Muscle layer of duodenum (tissue), 2 donors: ENCODE measurements around the gene CEBPZ.
"Not testable (repeated sequence)": the region's sequence is repeated elsewhere in the genome, so short reads cannot be mapped to it uniquely, and the experiment has no call there.

Experiments used
- H3K27ac ChIP-seq: one replicate; pipeline ENCODE4 v1.7.0; 2013; ENCODE audit warnings: mild to moderate bottlenecking, low read length
- H3K27me3 ChIP-seq: one replicate; pipeline ENCODE4 v1.7.0; 2013; ENCODE audit warnings: low read depth, mild to moderate bottlenecking, control low read depth, low read length
- H3K36me3 ChIP-seq, 2 donors: one replicate each; pipeline ENCODE4 v1.7.0; 2013; ENCODE audit warnings: low read length in 2 of 2, control low read depth in 1 of 2, mild to moderate bottlenecking in 1 of 2; ENCODE audit not compliant: insufficient read depth in 2 of 2, control insufficient read depth in 1 of 2
- H3K4me1 ChIP-seq, 2 donors: one replicate each; pipeline ENCODE4 v1.7.0; 2013; ENCODE audit warnings: low read length in 2 of 2, mild to moderate bottlenecking in 2 of 2, control low read depth in 1 of 2, moderate library complexity in 1 of 2; ENCODE audit not compliant: insufficient read depth in 2 of 2, control insufficient read depth in 1 of 2
- H3K4me3 ChIP-seq, 2 donors: one replicate each; pipeline ENCODE4 v1.7.0; 2013; ENCODE audit warnings: low read length in 2 of 2, low read depth in 1 of 2, mild to moderate bottlenecking in 1 of 2
- H3K9me3 ChIP-seq, 2 donors: one replicate each; pipeline ENCODE4 v1.7.0; 2013; ENCODE audit warnings: low read length in 2 of 2, control low read depth in 1 of 2, mild to moderate bottlenecking in 1 of 2; ENCODE audit not compliant: control insufficient read depth in 1 of 2
- donor health status: healthy.

Gene CEBPZ

GRCh38 chr2:37246205-37246604 is 14.8 kb upstream of the CEBPZ start:
- H3K36me3 ChIP-seq: peaks cover 38 to 64% of the 10 kb centered on the region in 2 donors

DNA sequence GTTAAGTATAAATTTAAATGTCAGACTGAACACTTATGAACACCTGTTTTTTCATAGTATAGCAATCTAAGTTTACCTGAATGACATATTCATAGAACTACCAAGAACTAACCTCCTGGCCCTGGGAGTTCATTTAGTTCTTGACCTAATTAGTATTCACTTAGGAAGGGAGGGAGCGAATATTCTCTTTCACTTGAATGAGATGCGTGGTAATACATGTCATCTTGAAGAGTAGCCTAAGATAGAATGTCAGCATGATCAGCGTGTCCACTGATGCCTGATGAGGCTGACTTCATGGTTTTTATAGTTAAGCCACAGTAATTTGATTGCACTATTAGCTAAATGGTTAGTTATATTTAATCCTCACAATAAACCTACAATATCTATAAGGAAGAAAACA is 13.4 kb upstream of the CEBPZ start:
- Histone ChIP-seq H3K27ac (no peak overlapping the region), H3K9me3 (no peaks in the 10 kb centered on the region), H3K4me1 (no peaks in the 10 kb centered on the region), H3K36me3 (peaks cover 40 to 60% of the 10 kb centered on the region in 2 donors), H3K4me3 (no peak overlapping the region), H3K27me3 (no peaks in the 10 kb centered on the region)

More at GRCh38 chr2:37246205-37246604, 14.8 kb upstream of the CEBPZ start:
- Histone ChIP-seq H3K27me3 (no peaks in the 10 kb centered on the region), H3K4me3 (no peak overlapping the region), H3K4me1 (no peaks in the 10 kb centered on the region), H3K9me3 (no peaks in the 10 kb centered on the region), H3K27ac (no peak overlapping the region)

- no peak overlapping the region for H3K27ac ChIP-seq
- H3K4me1 ChIP-seq: no peaks in the 10 kb centered on the region
- H3K27me3 ChIP-seq: no peaks in the 10 kb centered on the region
- peaks cover 44 to 55% of the 10 kb centered on the region in 2 donors for H3K36me3 ChIP-seq
- no peaks in the 10 kb centered on the region for H3K9me3 ChIP-seq
- H3K4me3 ChIP-seq: no peak overlapping the region
These were observed 12.6 kb upstream of the CEBPZ start for GRCh38 chr2:37244017-37244416.

GRCh38 chr2:37243435-37243834 is 12.0 kb upstream of the CEBPZ start:
- H3K27ac ChIP-seq: no peak overlapping the region
- H3K36me3 ChIP-seq: peaks cover 43 to 49% of the 10 kb centered on the region in 2 donors
- H3K9me3 ChIP-seq: no peaks in the 10 kb centered on the region
- H3K4me3 ChIP-seq: no peak overlapping the region
- no peaks in the 10 kb centered on the region for H3K4me1 ChIP-seq
- no peaks in the 10 kb centered on the region for H3K27me3 ChIP-seq

- no peaks in the 10 kb centered on the region for H3K9me3 ChIP-seq
- peak overlapping the region; percentile 85 to 95 for H3K4me3 ChIP-seq
- peaks cover 11 to 16% of the 10 kb centered on the region in 2 donors for H3K36me3 ChIP-seq
- H3K27ac ChIP-seq: peak overlapping the region; percentile 93
- H3K27me3 ChIP-seq: no peaks in the 10 kb centered on the region
- H3K4me1 ChIP-seq: peaks cover 17 to 26% of the 10 kb centered on the region in 2 donors
These were observed 936 bp upstream of the CEBPZ start for GRCh38 chr2:37232131-37232933.

DNA sequence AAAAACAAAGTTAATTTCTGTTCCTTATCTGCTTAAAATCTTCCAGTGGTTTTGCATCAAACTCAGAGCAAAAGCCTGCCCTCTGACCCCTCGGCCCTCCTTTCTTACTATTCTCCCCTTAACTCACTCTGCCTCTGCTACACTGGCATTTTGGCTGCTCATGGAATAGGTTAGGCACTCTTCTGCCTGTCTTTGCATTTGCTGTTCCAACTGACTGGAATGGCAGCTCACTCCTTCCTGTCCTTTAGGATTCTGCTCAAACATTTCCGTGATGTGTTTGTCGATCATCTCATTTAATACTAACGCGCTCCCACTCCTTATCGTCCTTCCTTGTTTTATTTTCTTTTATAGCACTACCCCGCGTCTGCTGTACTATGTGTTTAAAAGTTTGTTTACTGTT is 815 bp downstream of the CEBPZ start:
- Histone ChIP-seq H3K27me3 (no peaks in the 10 kb centered on the region), H3K9me3 (no peaks in the 10 kb centered on the region), H3K4me1 (peaks cover 24 to 26% of the 10 kb centered on the region in 2 donors), H3K27ac (peak overlapping the region; percentile 93), H3K36me3 (peaks cover 22 to 23% of the 10 kb centered on the region in 2 donors), H3K4me3 (peak overlapping the region; percentile 85 to 95)

DNA sequence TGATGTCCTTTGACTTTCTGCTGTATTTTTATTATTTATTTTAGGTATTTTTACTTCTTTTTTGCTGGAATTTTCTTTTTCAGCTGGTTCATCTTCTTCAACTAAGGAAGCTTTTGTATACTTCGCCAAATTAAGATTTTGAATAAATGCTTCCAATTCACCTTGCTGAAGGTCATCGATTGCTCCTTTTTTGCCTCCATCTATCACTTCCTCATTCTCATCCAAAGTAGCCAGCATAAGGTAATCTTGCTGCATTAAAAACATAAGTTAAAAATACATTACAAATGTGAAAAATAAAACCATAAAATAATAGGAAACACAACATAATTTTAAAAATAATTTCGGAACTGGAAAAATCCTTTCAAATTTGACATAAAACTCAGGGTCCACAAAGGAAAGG is 2.6 kb downstream of the CEBPZ start:
- Histone ChIP-seq H3K4me3 (no peak overlapping the region), H3K4me1 (peaks cover 24 to 26% of the 10 kb centered on the region in 2 donors), H3K36me3 (peaks cover 18 to 23% of the 10 kb centered on the region in 2 donors), H3K27ac (no peak overlapping the region), H3K27me3 (no peaks in the 10 kb centered on the region), H3K9me3 (no peaks in the 10 kb centered on the region)

- H3K9me3 ChIP-seq: no peaks in the 10 kb centered on the region
- no peaks in the 10 kb centered on the region for H3K27me3 ChIP-seq
- H3K36me3 ChIP-seq: peaks cover 32% of the 10 kb centered on the region in 2 donors
- H3K4me1 ChIP-seq: peaks cover 15% of the 10 kb centered on the region in 2 donors
- H3K4me3 ChIP-seq: no peak overlapping the region
- H3K27ac ChIP-seq: no peak overlapping the region
These were observed 4.5 kb downstream of the CEBPZ start for GRCh38 chr2:37226863-37227262.

- not testable (repeated sequence) for H3K9me3 ChIP-seq
These were observed 6.3 kb downstream of the CEBPZ start for GRCh38 chr2:37225129-37225528.

DNA sequence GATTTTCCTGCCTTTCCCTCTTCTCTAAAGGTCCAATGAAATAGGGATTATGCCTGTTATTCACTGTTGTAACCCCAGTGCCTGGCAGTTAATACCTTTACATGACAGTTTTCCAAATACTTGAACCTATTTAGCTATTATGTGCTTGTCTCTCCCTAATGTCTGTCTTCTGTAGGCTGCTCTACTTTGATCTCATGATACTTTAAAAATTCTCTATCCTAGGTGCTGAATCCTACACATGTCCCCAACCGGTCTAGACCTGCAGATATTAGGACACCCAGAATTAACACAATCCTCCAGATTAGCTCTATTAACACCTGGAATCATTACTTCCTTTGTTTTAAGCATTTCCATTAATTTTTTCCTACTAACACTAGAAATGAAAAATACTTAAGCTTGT is 7.3 kb downstream of the CEBPZ start:
- H3K36me3 ChIP-seq: peaks cover 43 to 49% of the 10 kb centered on the region in 2 donors
- H3K4me1 ChIP-seq: peaks cover 0 to 7% of the 10 kb centered on the region in 2 donors
- H3K4me3 ChIP-seq: no peak overlapping the region
- H3K27ac ChIP-seq: no peak overlapping the region
- no peaks in the 10 kb centered on the region for H3K9me3 ChIP-seq
- no peaks in the 10 kb centered on the region for H3K27me3 ChIP-seq

More at GRCh38 chr2:37225129-37225528, 6.3 kb downstream of the CEBPZ start:
- not testable (repeated sequence) for H3K4me3 ChIP-seq, H3K27me3 ChIP-seq, H3K27ac ChIP-seq
- H3K36me3 ChIP-seq: peaks cover 35 to 40% of the 10 kb centered on the region in 2 donors
- H3K4me1 ChIP-seq: peaks cover 10 to 11% of the 10 kb centered on the region in 2 donors

DNA sequence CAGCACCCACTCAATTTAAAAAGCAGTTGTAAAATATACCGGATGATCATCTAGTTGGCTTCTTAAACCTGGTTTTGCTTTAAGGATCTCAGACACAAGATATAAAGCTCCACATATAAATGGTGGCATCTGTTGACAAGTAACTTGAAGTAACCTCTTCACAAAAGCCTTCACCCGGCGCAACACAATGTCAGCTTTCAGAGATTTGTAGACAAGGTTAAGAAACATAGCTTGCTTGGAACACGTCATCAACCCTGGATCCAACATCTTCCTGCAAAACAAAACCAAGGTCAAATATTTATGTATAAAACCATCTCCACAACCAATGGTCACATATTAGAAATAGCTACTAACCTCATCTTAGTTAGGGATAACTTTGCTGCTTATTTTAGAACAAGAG is 8.3 kb downstream of the CEBPZ start:
- H3K9me3 ChIP-seq: no peaks in the 10 kb centered on the region
- H3K4me3 ChIP-seq: no peak overlapping the region
- H3K27me3 ChIP-seq: no peaks in the 10 kb centered on the region
- H3K36me3 ChIP-seq: peaks cover 43 to 55% of the 10 kb centered on the region in 2 donors
- H3K27ac ChIP-seq: no peak overlapping the region
- H3K4me1 ChIP-seq: peaks cover 0 to 7% of the 10 kb centered on the region in 2 donors
